Activated CD4-positive, CD25-positive, alpha-beta regulatory T cell (primary cell): Measurements from ENCODE around the gene PPP1R1C.

Experiments used
- DNase-seq, 4 experiments: peaks; one replicate each; lab custom pipeline; 2025; lab: John Stamatoyannopoulos, UW

PPP1R1C gene

DNA sequence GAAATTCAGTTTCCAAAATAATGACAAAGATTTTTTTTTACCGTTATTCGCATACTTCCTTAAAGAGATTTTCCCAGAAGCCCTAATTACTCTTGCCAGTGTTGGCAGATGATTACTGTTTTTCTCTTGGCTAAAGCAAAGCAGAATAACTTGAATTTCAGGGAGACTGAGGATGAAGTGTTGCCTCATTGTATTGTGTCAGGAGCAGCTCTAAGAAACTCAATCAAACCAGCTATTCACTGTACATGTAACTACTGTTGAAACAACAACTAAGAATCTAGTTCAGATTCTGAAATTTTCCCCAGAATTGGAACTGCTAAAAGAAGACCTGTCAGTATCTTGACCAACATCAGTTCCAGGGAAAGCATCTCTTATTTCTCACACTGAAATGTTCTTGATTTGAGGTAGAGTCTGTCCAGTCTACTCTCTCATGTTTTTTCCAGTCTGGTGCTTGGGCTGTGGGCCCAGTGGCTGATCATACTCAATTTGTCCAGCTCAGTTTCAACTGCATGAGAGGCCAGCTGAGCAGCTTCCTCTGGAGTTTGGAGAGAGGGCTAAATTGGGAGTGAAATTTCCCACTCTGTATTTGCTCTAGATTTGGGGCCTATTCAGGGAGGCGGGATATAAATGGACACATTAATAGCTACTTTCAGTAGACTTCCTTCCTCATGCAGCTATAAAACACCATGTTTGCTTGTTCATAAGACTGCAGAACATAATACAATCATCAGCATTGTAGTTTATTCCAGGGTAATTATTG lies 78.5 kb downstream of the PPP1R1C start:
- no peak for DNase-seq

DNA sequence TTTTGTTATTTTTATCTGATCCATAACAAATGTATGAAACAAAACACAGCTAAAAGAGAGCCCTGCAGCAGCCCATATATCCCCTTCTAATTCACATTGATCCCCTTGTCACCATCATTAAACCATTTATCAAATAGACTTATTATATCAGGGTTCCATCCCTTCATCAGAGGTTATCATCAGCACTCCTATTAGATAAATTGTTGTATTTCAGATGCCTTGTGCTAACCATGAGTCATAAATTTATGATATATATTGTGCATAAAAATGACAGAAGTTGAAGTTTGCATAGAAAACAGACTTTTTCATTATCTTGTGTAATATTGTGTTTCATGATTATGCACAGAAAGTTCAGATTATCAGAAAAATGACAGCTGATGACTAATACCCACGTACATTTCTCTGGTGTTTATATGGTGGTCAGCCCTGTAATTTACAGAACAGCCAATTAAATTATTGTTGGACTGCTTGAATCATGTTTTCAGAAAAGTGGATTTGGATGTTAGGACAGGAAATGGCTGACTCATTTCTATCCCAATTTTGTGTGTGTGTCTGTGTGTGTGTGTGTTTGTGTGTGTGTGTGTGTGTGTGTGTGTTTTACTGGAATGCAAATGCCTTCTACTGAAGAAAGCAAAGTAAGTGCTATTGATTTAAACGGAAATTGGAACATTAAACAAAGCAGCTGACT lies 80.9 kb downstream of the PPP1R1C start:
- no peak for DNase-seq

DNA sequence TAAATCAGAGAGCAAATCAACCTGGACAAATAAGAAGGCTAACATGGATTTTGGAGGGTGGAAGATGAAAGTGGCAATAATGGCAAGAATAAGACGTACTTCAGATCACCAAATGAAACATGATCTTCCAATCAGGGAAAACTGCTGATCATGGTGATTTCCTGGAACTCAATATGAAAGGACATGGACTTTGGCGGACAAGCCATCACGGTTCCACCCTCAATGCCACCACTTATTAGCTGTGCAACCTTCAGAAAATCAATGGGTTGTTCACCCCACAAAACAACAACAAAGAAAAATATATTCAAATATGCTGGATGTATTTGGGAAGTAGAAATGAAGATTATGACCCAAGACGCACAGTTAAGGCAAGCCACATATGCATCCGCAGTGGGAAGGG lies 81.7 kb downstream of the PPP1R1C start:
- no peak for DNase-seq

DNA sequence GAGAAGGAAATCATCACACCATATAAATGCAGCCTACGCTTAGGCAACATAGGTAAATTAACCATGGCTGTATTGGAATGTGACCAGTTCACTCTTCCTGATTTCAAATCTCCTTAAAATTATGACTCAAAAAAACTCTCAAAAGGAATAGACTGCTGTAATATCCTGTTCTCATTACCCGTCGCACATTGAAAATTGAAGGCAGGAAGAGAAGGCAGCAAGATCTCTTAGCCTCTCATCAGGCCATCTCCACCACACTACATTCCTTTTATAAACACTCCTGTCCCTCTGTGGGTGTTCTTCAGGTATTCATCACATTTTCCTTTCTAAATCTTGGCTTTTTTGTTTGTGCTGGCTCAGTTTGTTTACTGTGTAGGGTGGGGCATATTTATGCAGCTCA lies 83.2 kb downstream of the PPP1R1C start:
- DNase-seq = no peak

DNA sequence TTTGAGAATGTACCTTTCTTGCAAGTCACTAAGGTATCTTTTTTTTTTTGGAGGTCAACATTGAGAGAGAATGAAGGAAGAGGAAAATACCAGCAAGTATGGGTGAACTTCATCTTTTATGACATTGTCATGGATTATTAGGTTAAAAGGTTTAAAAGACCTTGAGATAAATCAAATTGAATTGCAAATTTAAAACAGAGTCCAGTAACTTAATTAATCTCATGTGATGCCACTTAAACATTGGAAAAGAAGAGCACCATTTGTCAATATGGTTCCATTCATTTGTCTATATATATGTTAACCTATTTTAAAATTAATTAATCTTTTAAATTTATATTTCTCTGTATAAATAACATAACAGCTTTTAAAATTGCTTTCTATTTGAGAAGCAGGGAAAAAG lies 83.8 kb downstream of the PPP1R1C start:
- no peak for DNase-seq

DNA sequence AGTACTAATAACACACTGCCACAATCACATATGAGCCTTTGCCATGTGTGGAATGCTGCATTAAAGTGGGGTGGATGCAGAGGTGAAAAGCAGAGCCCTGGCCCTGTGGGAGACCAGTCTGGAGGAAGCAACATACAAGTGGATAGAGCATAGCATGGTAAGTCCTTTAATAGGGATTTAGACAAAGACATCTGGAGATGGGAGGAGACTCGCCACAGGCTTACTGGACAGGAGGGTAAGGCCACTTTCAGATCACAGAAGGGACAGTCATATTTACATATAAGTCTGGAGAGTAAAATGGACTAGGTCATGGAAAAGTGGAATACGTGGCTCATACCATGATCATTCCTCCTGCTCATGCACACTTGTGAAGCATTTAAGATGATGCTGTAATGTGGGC lies 84.3 kb downstream of the PPP1R1C start:
- DNase-seq = no peak

DNA sequence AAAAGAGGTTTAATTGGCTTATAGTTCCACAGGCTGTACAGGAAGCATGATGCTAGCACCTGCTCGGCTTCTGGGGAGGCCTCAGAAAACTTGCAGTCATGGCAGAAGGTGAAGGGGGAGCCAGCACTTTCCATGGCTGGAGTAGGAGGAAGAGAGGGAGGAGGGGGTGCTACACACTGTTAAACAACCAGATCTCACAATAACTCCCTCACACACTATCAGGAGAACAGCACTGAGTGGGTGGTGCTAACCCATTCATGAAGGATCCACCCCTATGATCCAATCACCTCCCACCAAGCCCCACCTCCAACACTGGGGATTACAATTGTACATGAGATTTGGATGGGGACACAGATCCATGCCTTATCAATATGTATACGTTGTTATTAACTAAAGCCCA lies 85.1 kb downstream of the PPP1R1C start:
- DNase-seq = no peak

DNA sequence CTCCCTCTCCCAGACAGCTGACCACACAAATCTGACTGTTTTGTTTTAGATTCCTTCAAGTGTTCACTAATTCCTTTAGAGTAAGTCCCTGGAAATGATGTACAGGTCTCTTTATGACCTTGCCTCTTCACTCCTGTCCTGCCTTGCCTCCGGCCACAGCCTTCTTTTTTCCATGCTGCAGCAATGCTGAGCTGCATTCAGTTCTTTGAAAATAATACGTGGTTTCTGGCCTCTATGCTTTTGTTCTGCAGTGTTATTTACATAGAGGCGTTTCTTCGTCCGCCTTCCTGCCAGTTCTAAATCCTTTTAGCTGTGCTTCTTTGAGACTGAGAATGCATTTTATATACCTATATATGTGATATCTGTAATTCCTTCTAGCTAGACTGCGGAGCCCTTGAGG lies 87.2 kb downstream of the PPP1R1C start:
- DNase-seq = no peak

DNA sequence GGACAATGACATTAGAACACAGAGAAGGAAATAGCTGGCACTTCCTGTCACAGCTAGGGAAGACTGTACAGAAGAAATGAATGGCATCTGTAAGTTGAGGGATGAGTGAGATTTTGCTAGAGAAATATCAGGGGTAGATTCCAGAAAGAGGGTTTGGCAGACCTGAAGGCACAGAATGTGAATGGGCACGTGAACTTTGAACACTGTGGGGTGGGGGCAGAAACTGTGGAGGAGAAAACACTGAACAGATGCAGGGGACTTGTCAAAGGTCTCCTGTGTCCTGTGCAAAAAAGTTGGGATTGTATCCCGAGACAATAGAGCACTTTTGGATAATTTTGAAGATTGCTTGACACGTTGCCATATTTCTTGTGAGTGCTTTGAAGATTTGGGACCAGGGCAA lies 88.0 kb downstream of the PPP1R1C start:
- no peak for DNase-seq

DNA sequence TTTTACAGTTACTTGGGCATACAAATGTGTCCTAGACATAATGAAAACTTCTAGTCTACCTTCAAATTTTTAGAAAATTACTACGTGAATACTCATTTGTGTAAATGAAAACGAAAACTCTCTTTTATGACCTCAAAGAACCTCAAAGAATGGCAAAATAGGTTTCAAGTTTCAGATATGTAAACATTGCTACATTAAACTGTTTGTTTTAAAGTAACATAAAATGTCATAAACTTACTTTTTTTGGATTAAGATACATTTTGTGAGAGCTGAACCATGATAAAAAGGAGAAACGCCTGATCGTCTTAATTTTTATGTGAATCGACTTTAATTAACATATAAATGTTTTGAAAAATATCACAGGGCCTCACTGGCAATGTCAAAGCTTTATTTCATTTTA lies 91.4 kb downstream of the PPP1R1C start:
- DNase-seq = no peak

DNA sequence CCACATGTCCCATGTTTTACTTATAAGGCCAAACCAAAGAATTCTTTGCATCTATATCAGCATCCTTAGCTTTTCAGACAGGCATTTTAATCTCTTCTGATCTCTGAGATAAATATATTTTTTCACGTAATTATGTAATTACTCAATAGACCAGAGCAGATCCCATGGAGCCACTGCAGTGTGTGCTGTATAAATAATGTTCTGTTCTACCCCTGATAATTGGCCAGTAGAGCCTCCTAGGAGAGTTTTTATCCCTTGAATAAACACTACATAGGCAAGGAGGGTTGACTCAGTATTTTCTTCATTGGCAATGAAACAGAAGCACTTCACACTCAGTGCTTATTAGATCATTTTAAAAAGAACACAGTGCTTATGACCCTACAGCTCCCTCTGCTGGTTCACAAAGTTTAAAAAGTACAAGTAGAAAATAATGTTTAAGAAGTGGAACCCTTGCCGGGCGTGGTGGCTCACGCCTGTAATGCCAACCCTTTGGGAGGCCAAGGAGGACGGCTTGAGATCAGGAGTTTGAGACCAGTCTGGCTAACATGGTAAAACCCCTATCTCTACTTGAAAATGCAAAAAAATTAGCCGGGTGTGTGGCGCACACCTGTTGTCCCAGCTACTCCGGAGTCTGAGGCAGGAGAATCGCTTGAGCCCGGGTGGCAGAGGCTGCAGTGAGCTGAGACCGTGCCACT lies 91.9 kb downstream of the PPP1R1C start:
- DNase-seq = no peak

DNA sequence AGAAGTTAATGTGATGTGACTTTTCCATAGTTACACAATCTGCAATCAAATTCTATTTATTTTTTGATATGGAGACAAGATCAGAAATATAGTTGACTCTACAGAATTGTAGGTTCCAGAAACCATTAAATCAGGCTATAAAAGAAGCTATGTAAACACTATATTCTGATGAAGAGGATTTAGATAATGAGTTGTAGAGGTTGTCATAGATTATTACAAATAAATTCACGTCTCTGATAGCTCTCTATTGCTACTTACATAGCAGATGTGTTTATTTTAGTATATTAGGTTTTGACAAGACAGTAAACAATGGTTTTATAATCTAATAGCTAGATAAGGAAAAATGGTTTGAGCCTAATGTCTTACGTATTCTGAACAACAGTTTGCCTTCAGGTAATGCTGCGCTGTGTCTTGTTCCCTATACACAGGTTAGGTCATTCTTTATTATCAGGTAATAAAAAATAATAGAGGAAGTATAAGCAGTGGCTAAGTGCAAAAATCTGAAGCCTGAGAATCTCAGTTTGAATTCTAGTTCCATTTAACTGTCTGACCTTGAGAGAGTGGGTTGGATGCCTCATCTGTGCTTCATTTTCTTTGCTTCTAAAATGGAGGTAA lies 93.4 kb downstream of the PPP1R1C start:
- no peak for DNase-seq

DNA sequence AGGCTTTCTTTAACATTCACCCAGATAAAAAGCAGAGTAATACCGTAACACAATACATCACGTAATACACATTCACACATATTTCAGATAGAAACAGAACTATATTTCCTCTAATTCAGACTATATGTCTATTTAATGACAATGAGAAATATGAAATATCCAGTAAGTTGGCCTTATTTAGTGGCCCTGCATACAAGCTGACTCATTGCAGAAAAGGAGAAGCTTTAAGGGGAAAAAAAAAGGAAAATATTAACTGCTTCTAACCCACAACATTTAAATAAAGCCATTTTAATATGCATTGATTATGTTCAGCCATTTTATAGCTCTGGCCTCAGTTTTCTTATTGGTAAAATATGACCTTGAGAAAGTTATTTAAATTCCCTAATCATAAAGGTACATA lies 94.8 kb downstream of the PPP1R1C start:
- DNase-seq = no peak

DNA sequence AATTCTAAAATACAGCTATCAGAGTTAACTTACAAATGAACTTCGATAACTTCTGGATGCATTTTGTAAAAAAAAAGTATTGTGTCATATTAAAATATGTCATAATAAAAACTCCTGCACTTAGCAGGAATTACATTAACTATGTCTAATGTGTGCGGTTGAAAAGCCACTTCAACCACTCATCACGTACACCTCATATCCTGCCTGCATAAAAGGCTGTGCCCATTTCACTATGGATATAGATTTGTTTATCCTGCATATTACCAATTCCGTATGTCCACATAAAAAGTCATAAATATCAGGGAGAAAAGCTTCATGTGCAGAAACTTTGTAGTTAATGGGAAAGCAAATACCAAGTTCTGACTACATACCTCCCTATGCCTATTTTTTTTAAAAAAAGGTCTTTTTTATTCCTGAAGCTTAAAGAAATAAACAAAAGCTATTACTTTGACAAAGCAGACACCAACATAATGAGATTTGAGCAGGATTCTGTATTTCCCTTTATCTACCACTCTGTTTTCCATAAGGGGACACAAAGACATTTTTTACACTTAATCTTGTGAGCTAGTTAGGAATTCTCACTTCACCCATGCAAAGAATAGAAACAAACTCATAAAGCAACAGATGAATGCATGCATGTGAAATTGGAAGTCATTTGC lies 96.1 kb downstream of the PPP1R1C start:
- DNase-seq = no peak

DNA sequence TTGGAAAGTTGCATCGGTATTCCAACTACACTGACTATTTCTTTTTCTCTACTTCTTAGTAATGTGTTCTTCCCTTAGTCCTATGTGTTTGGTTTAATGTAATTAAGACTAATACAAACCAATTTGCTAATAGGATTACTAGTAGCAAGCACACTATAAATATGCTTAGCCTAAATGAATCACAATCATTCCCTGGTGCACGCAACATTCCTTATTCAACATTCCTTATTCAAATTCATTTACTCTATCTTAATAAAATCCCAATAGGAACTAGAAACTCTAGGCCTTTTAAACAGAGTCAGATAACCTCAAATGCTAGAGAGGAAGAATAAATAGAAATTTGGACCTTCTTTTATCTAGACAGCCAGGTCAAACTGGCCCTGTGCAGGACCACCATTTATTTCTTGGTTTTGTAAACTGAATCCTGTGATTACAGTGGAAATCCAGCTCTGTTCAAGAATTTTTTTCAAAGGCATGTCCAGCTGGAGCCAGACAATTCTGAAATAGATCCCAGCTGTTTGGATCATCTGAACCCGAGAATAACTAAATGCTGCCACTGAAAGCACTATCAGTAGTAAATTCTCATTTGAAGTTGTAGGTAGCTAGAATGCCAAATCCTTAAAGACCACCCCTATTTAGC lies 103.1 kb downstream of the PPP1R1C start:
- DNase-seq = no peak

DNA sequence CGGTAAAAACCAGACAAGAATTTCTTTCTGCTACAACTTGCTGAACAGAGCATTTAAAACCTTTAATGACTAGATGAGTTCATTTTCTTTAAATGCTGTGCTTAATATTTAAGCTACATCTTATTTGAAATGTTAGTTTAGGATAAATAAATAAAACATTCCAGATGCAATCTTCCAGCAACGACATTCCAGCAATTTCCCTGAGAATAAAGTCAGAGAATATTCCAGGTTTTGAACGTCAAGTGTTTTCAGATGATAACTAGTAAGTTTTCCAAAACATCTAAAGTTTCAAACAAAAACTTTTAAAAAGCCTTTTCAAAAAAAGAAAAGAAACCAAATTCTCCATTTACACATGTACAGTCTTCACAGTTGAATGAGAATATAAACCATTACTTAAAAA lies 104.8 kb downstream of the PPP1R1C start:
- no peak for DNase-seq

DNA sequence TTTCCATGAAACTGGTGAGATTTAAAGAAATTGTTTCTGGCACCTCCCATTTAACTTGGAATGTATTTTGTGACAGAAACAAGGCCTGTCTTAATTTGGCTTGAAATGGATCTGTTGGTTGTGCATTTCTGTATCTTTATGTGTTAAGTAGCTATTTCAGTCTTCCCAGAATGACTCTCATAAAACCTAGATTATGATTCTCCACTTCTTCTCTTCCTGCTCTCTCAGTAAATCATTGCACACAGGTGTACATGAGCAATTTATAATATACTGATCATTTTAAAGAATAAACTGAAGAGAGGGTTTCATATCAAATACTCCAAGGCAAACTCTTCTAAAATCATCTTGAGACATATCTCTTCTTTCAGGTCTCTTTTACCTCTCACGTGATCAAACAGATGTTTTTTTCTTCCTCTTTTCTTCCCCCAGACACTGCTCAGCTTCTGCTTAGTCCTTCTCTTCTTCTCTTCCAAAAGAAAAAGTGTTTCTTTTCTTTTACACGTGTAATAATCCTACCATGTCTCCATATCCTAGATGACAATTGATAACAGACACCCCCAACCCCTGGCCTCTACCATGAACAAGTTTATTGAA lies 112.0 kb downstream of the PPP1R1C start:
- no peak for DNase-seq

DNA sequence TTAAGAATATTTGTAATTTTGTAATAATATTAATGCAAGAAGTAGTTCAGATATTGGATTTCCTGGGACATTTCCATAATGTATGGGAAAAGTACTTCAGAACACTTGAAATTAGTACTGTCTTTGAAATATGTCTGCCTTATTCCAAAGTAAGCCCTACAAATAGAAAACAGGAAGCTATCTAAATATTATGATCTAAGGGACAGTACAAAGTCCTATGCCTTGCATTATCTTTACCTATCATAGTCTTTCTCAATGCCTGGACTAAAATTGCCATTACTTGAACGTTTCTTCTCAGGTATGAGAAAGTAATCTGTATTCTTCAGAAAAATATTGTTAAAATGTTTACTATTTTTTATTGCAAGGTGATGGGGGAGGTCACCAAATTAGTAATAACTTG lies 113.0 kb downstream of the PPP1R1C start:
- no peak for DNase-seq

DNA sequence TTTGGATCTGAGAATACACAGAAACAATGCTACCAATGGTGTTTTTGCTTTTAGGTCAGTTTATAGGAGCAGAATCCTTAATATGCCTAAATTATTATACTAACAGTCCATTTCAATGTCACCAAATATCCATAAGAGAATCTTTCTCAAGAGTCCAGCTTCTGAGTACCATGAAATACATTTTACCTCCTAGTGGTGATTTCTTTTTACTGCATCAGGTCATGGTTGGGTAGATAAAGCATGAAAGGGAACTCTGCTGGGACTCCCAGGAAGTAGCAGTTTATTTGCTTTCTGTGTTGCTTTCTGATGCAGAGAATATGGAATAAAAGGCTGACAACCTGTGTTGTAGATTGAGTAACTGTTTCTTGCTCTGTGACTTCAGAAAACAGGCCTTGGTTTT lies 115.6 kb downstream of the PPP1R1C start:
- no peak for DNase-seq

DNA sequence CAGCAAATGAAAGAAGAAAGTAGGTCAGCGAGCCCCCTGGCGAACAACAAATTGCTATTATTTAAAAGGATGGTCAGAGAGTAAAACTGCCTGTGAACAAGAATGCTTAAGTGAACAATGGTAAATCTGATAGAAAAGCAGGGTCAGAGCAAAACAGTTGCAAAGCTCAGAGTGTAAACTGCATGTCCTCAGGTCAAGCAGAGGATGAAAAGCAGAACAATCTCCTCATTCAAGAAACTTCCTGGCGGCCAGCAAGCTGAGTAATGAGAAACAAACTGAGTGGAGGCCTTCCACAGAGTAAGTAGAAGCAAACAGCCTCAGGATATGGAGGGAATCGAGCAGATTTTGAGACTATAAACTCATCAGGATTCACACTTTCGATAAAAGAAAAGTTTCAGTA lies 117.9 kb downstream of the PPP1R1C start:
- DNase-seq = no peak

DNA sequence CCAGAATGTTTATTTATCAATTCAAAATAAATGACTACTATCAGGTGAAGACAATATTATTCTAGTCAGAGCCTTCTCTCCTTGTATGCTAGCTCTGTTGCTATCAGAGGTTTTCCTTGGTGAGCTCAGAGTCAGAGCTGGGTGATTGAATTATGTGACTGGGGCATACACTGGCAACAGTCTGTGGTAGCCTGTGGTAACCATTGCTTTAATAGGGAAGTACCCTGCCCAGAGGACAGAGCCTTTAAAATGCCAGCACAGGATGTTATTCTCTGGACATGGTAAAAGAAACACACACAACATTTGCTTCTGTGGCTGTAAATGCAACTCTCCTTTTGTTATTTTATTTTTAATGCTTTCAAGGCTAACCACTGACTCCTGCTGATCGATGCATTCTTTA lies 124.7 kb downstream of the PPP1R1C start:
- no peak for DNase-seq
